Prostate gland (tissue), 2 donors: ENCODE data around the gene THRB. TPM values are rescaled to one million over a fixed set of nuclear protein-coding genes. Genes with fewer than 3 reads are reported as not detected.
A peak's percentile ranks its signal among the peaks of the same experiment; 100 is the strongest.

Experiments used
- DNase-seq: peaks from one replicate; pipeline ENCODE4 v3.0.0-alpha.2; 2019; ENCODE audit warnings: low spot score
- H3K27ac ChIP-seq, 2 donors: fragments of 200-600 bp; sonication (generic); 2 replicates each; pipeline ENCODE4 v1.5.1; 2017 to 2019
- H3K27me3 ChIP-seq: fragments of 200-600 bp; sonication (generic); replicated peaks from 2 replicates; pipeline ENCODE4 v1.5.1; 2019; ENCODE audit not compliant: insufficient read depth
- H3K36me3 ChIP-seq, 2 donors: fragments of 200-600 bp; sonication (generic); 1 replicate in 1 of 2; 2 replicates in 1 of 2; pipeline versions ENCODE4 v1.5.1 to v1.8.1; 2017 to 2019
- H3K4me1 ChIP-seq: fragments of 200-600 bp; sonication (generic); replicated peaks from 2 replicates; pipeline ENCODE4 v1.5.1; 2019
- H3K4me3 ChIP-seq, 2 donors: fragments of 200-600 bp; sonication (generic); 2 replicates each; pipeline ENCODE4 v1.5.1; 2017 to 2019
- H3K9me3 ChIP-seq: fragments of 200-600 bp; sonication (generic); 2 replicates; pipeline ENCODE4 v1.5.1; 2017
- POLR2A ChIP-seq: fragments of 450-650 bp; IDR thresholded peaks from one replicate; pipeline ENCODE4 v1.6.1; 2016; ENCODE audit warnings: antibody characterized with exemption, mild to moderate bottlenecking
- POLR2AphosphoS5 ChIP-seq: sonication (generic); formaldehyde crosslinking; IDR thresholded peaks from one replicate; pipeline ENCODE4 v1.6.1; 2017; ENCODE audit warnings: antibody characterized with exemption
- WGBS: methylation state at CpG from one replicate; pipeline ENCODE4 v1.1.5; 2018; 5-methylcytosine and 5-hydroxymethylcytosine counted together
- intact Hi-C: fragments of 100-400 bp; cut with DNase I; formaldehyde crosslinking; loops from one replicate; pipeline ENCODE4 v1.14.2; 2022
- total RNA-seq, 2 donors: library from RNA; depleted of rRNA; stranded (reverse); fragments of >200 nt; gene quantifications; one replicate each; pipeline ENCODE4 v1.1.0, GENCODE V29; 2016
- TF ChIP-seq, protein P1 (sequence below), 4 experiments: fragments of 200-600 bp in 2 of 4; fragments of 450-650 bp in 2 of 4; sonication (generic) in 2 of 4; IDR thresholded peaks; 1 replicate in 3 of 4; 2 replicates in 1 of 4; pipeline ENCODE4 v1.5.1; 2016 to 2019; ENCODE audit warnings: antibody characterized with exemption in 4 of 4, mild to moderate bottlenecking in 2 of 4, moderate library complexity in 2 of 4

The THRB gene
- total RNA-seq, 2 donors from 2014 or later: 13.0 to 39.6 TPM

- Histone ChIP-seq H3K4me3 (no peak overlapping the region), H3K9me3 (no peaks in the 10 kb centered on the region), H3K36me3 (no peaks in the 10 kb centered on the region), H3K27me3 (no peaks in the 10 kb centered on the region), H3K27ac (peak overlapping the region in 1 of 2 donors; percentile 77), H3K4me1 (peaks cover 11% of the 10 kb centered on the region)
- no peak for DNase-seq
- no peak for TF ChIP-seq POLR2A
- TF ChIP-seq POLR2AphosphoS5: peak; percentile 53
- TF ChIP-seq, protein P1, sequence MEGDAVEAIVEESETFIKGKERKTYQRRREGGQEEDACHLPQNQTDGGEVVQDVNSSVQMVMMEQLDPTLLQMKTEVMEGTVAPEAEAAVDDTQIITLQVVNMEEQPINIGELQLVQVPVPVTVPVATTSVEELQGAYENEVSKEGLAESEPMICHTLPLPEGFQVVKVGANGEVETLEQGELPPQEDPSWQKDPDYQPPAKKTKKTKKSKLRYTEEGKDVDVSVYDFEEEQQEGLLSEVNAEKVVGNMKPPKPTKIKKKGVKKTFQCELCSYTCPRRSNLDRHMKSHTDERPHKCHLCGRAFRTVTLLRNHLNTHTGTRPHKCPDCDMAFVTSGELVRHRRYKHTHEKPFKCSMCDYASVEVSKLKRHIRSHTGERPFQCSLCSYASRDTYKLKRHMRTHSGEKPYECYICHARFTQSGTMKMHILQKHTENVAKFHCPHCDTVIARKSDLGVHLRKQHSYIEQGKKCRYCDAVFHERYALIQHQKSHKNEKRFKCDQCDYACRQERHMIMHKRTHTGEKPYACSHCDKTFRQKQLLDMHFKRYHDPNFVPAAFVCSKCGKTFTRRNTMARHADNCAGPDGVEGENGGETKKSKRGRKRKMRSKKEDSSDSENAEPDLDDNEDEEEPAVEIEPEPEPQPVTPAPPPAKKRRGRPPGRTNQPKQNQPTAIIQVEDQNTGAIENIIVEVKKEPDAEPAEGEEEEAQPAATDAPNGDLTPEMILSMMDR (IDR thresholded peaks at IDR 0.05): peak in 1 of 4 experiments; percentile 2
- intact Hi-C loops: no loop called here
Measured at GRCh38 chr3:24133436-24133835, 361.2 kb downstream of the THRB start.

DNA sequence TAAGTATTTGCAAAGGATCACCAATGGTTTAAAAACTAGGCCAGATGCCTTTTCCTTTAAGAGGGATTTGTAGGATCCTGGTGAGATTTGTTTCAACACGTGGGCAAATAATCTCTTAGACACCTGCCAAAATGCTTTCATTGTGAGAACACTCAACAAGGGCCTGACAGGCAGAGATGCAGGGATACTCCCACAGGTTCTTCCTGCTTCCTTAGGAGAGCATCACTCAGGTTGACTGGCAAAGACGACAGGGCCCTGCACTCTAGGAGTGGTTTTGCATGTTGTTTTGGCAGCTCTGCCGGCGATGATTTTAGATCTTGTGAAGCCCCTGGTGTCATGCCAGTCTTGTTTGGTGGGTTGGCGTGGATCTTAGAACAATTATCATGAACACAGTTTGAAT is 365.1 kb downstream of the THRB start:
- H3K4me1 ChIP-seq: peaks cover 6% of the 10 kb centered on the region
- H3K36me3 ChIP-seq: no peaks in the 10 kb centered on the region
- H3K9me3 ChIP-seq: no peaks in the 10 kb centered on the region
- intact Hi-C loops: loop anchor here (5.0 kb wide), 1 partner anchor 87 kb away; no protein-coding TSS in a partner anchor
- H3K4me3 ChIP-seq: no peak overlapping the region
- WGBS: 29% methylated on average over 5 of the region's 5 CpGs
- no peak for TF ChIP-seq POLR2A
- TF ChIP-seq, protein P1 (IDR thresholded peaks at IDR 0.05): no peak
- peak; percentile 74 for TF ChIP-seq POLR2AphosphoS5
- no peak overlapping the region for H3K27ac ChIP-seq
- no peaks in the 10 kb centered on the region for H3K27me3 ChIP-seq
- peak; percentile 57 for DNase-seq

GRCh38 chr3:24128199-24129005 is 366.2 kb downstream of the THRB start:
- DNase-seq: no peak
- Histone ChIP-seq H3K9me3 (no peaks in the 10 kb centered on the region), H3K36me3 (no peaks in the 10 kb centered on the region), H3K4me3 (no peak overlapping the region), H3K27me3 (no peaks in the 10 kb centered on the region), H3K4me1 (no peaks in the 10 kb centered on the region), H3K27ac (no peak overlapping the region)
- intact Hi-C loops: loop anchor here (5.0 kb wide), 1 partner anchor 86 kb away; no protein-coding TSS in a partner anchor
- TF ChIP-seq POLR2A: no peak
- TF ChIP-seq, protein P1 (IDR thresholded peaks at IDR 0.05): no peak
- no peak for TF ChIP-seq POLR2AphosphoS5
- 48% methylated on average over 4 of the region's 4 CpGs for WGBS

DNA sequence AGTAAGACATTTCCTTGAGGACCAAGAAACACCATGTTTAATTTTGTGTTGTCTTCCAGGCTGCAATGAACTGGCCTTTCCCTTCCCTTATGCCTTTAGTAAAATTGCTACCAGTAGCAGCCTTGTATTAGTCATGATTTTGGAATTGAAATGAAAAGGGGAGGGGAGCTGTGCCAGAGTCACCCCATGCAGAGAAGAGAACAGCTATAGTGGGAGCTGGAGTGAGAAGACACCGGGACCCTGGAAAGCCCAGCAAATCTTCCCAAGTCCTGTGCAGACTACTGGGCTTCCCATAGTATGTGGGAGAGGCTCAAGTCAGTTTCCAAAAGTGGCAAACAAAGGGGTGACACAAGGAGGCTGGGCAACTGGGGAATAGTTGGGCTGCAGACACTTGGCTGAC is 371.1 kb downstream of the THRB start:
- H3K4me1 ChIP-seq: peaks cover 2% of the 10 kb centered on the region
- H3K4me3 ChIP-seq: no peak overlapping the region
- no peak for TF ChIP-seq POLR2AphosphoS5
- TF ChIP-seq, protein P1 (IDR thresholded peaks at IDR 0.05): no peak
- TF ChIP-seq POLR2A: no peak
- no peak for DNase-seq
- WGBS: 88% methylated on average over 1 of the region's 1 CpG
- H3K27ac ChIP-seq: no peak overlapping the region
- no peaks in the 10 kb centered on the region for H3K9me3 ChIP-seq
- H3K36me3 ChIP-seq: no peaks in the 10 kb centered on the region
- intact Hi-C loops: no loop called here
- H3K27me3 ChIP-seq: no peaks in the 10 kb centered on the region

DNA sequence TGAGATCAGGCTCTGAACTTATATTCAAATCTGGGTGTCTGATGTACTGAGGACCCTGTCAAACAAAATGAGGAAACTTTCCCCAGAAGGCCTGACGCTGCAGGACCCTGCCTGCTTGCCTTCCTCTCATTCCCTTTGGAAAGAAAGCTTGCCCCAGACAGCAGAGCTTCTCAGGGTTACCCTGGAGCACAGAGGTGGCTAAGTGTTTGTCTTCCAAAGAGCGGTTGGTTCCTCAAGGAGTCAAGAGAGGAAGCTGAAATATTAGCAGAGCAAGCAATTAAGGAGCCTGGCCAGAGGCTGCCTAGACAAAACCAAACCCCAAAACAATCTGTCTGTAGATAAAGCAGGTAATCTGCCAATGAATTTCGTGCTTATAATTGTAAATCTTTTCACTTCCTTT is 374.2 kb downstream of the THRB start:
- Histone ChIP-seq H3K9me3 (no peaks in the 10 kb centered on the region), H3K27me3 (no peaks in the 10 kb centered on the region), H3K4me3 (no peak overlapping the region), H3K27ac (no peak overlapping the region), H3K4me1 (peaks cover 2% of the 10 kb centered on the region), H3K36me3 (no peaks in the 10 kb centered on the region)
- TF ChIP-seq, protein P1 (IDR thresholded peaks at IDR 0.05): no peak
- TF ChIP-seq POLR2AphosphoS5 (no peak), POLR2A (no peak)
- intact Hi-C loops: no loop called here
- WGBS: 87% methylated on average over 3 of the region's 3 CpGs
- no peak for DNase-seq
